HG03432 (cell line): ENCODE results near the gene CATSPERZ.
A peak's percentile ranks its signal among the peaks of the same experiment; 100 is the strongest.

Experiments
- ATAC-seq: cut with Tn5 transposase; IDR thresholded peaks from one replicate; pipeline ENCODE4 v1.9.1; 2021; ENCODE audit warnings: mild to moderate bottlenecking, moderate library complexity; ENCODE audit not compliant: unreplicated experiment

Gene CATSPERZ

GRCh38 chr11:64339286-64339685, 39.1 kb downstream of the CATSPERZ start:
- no peak for ATAC-seq

GRCh38 chr11:64339754-64340408, 39.7 kb downstream of the CATSPERZ start, which contains the start of gene CCDC88B:
Gene CCDC88B, plus strand, starts transcription at chr11:64340204. Its CDS starts 63 bp downstream, at chr11:64340267.
- peak; percentile 53 for ATAC-seq

- ATAC-seq = peak; percentile 39
These were observed 40.6 kb downstream of the CATSPERZ start for GRCh38 chr11:64340671-64341335.

GRCh38 chr11:64341429-64341828, 41.3 kb downstream of the CATSPERZ start:
- no peak for ATAC-seq

GRCh38 chr11:64341851-64342791, 42.0 kb downstream of the CATSPERZ start:
- ATAC-seq = peak; percentile 56

GRCh38 chr11:64342869-64343745, 42.9 kb downstream of the CATSPERZ start:
- ATAC-seq = no peak

- ATAC-seq = no peak
These were observed 43.8 kb downstream of the CATSPERZ start for GRCh38 chr11:64343767-64344559.

GRCh38 chr11:64344787-64345186, 44.6 kb downstream of the CATSPERZ start:
- no peak for ATAC-seq

- no peak for ATAC-seq
These were observed 47.2 kb downstream of the CATSPERZ start for GRCh38 chr11:64347193-64347867.

- ATAC-seq = no peak
These were observed 48.3 kb downstream of the CATSPERZ start for GRCh38 chr11:64348383-64349024.

GRCh38 chr11:64349025-64349387, 48.8 kb downstream of the CATSPERZ start:
- ATAC-seq = no peak

GRCh38 chr11:64349404-64349803, 49.2 kb downstream of the CATSPERZ start:
- no peak for ATAC-seq

- ATAC-seq = no peak
These were observed 51.0 kb downstream of the CATSPERZ start for GRCh38 chr11:64351136-64351631.

GRCh38 chr11:64352099-64352994, 52.2 kb downstream of the CATSPERZ start:
- no peak for ATAC-seq

GRCh38 chr11:64352995-64353714, 53.0 kb downstream of the CATSPERZ start:
- no peak for ATAC-seq

- ATAC-seq = no peak
These were observed 53.8 kb downstream of the CATSPERZ start for GRCh38 chr11:64353715-64354506.
